Ishikawa (cell line): ENCODE measurements around the gene POLR2E.

Experiments
- CEBPB ChIP-seq: IDR thresholded peaks from 2 replicates; pipeline ENCODE4 v1.6.1; 2012
- CREB1 ChIP-seq: IDR thresholded peaks from 2 replicates; pipeline ENCODE4 v1.6.1; 2012; ENCODE audit warnings: low read depth
- EGR1 ChIP-seq: IDR thresholded peaks from 2 replicates; pipeline ENCODE4 v1.6.1; 2012
- EP300 ChIP-seq: IDR thresholded peaks from 2 replicates; pipeline ENCODE4 v1.6.1; 2012; ENCODE audit warnings: borderline replicate concordance
- FOXM1 ChIP-seq: IDR thresholded peaks from 2 replicates; pipeline ENCODE4 v1.6.1; 2012; ENCODE audit warnings: low read depth, borderline replicate concordance
- MAX ChIP-seq: IDR thresholded peaks from 2 replicates; pipeline ENCODE4 v1.6.1; 2012
- RAD21 ChIP-seq: IDR thresholded peaks from 2 replicates; pipeline ENCODE4 v1.6.1; 2012; ENCODE audit warnings: low read depth
- REST ChIP-seq: IDR thresholded peaks from 2 replicates; pipeline ENCODE4 v1.6.1; 2012; ENCODE audit warnings: low read depth, mild to moderate bottlenecking
- TAF1 ChIP-seq: IDR thresholded peaks from 2 replicates; pipeline ENCODE4 v1.6.1; 2012; ENCODE audit warnings: low read depth, mild to moderate bottlenecking
- TCF12 ChIP-seq: IDR thresholded peaks from 2 replicates; pipeline ENCODE4 v1.6.1; 2012; ENCODE audit warnings: low read depth
- TEAD4 ChIP-seq: IDR thresholded peaks from 2 replicates; pipeline ENCODE4 v1.6.1; 2012
- USF1 ChIP-seq: IDR thresholded peaks from 2 replicates; pipeline ENCODE4 v1.6.1; 2012
- YY1 ChIP-seq: IDR thresholded peaks from 2 replicates; pipeline ENCODE4 v1.6.1; 2012; ENCODE audit warnings: low read depth

- TF ChIP-seq EP300 = no peak
- TF ChIP-seq CREB1 = no peak
- TF ChIP-seq REST = no peak
- TF ChIP-seq FOXM1 = no peak
- TF ChIP-seq CEBPB = no peak
- TF ChIP-seq EGR1 = no peak
- no peak for TF ChIP-seq MAX
- TF ChIP-seq USF1 = no peak
- TF ChIP-seq TEAD4 = no peak
- TF ChIP-seq RAD21 = no peak
- no peak for TF ChIP-seq TCF12
- TF ChIP-seq TAF1 = no peak
- TF ChIP-seq YY1 = no peak
Measured at GRCh38 chr19:1063030-1063908, 31.9 kb downstream of the POLR2E start.
